Lung (tissue), 12 donors: ENCODE results near the gene PLEKHD1. TPM values are rescaled to one million over a fixed set of nuclear protein-coding genes. Genes with fewer than 3 reads are reported as not detected.
"Not testable (repeated sequence)": the region's sequence is repeated elsewhere in the genome, so short reads cannot be mapped to it uniquely, and the experiment has no call there.

ENCODE experiments used
- ATAC-seq: fragments of 200-7000 bp; cut with Tn5 transposase; one replicate; pipeline ENCODE4 v1.9.1; 2020; ENCODE audit warnings: moderate number of reproducible peaks; ENCODE audit not compliant: insufficient read depth, low FRiP score
- DNase-seq, 3 donors: peaks; one replicate each; pipeline ENCODE4 v3.0.0-alpha.2; 2013 to 2017
- H3K27ac ChIP-seq, 2 donors: one replicate each; pipeline ENCODE4 v1.5.1; 2013; ENCODE audit warnings: mild to moderate bottlenecking in 2 of 2, moderate library complexity in 2 of 2, control low read depth in 1 of 2, inconsistent platforms in 1 of 2, low read depth in 1 of 2, low read length in 1 of 2
- H3K27me3 ChIP-seq, 3 donors: one replicate each; pipeline ENCODE4 v1.5.1; 2013; ENCODE audit warnings: low read length in 2 of 3; ENCODE audit not compliant: control insufficient read depth in 3 of 3, insufficient read depth in 3 of 3
- H3K36me3 ChIP-seq, 4 donors: one replicate each; pipeline ENCODE4 v1.5.1; 2013; ENCODE audit warnings: low read length in 4 of 4, mild to moderate bottlenecking in 1 of 4, moderate library complexity in 1 of 4; ENCODE audit not compliant: control insufficient read depth in 4 of 4, insufficient read depth in 4 of 4
- H3K4me1 ChIP-seq, 5 donors: one replicate each; pipeline ENCODE4 v1.5.1; 2013; ENCODE audit warnings: low read length in 5 of 5, mild to moderate bottlenecking in 2 of 5, moderate library complexity in 1 of 5; ENCODE audit not compliant: control insufficient read depth in 5 of 5, insufficient read depth in 5 of 5
- H3K4me3 ChIP-seq: one replicate; pipeline ENCODE4 v1.5.1; 2013; ENCODE audit warnings: mild to moderate bottlenecking, control low read depth, moderate library complexity
- H3K9ac ChIP-seq, 2 donors: one replicate each; pipeline ENCODE4 v1.5.1; 2013; ENCODE audit warnings: low read length in 2 of 2, control low read depth in 1 of 2; ENCODE audit not compliant: insufficient read depth in 1 of 2
- H3K9me3 ChIP-seq, 4 donors: one replicate each; pipeline ENCODE4 v1.5.1; 2013; ENCODE audit warnings: low read length in 3 of 4, mild to moderate bottlenecking in 1 of 4, moderate library complexity in 1 of 4; ENCODE audit not compliant: control insufficient read depth in 4 of 4, insufficient read depth in 3 of 4
- WGBS, 2 donors: extraction: QIAGEN DNeasy Blood & Tissue Kit; methylation state at CpG; one replicate each; pipeline ENCODE4 v1.1.7; 2013; 5-methylcytosine and 5-hydroxymethylcytosine counted together
- polyA plus RNA-seq, 2 donors: library from polyadenylated mRNA; stranded (reverse); fragments of 200-250 nt; gene quantifications; one replicate each; pipeline ENCODE4 v1.2.1, GENCODE V29; 2013
- total RNA-seq, 2 donors: library from RNA; depleted of rRNA in 1 of 2; stranded (reverse); fragments of >200 nt in 1 of 2; gene quantifications; one replicate each; pipeline ENCODE4 v1.2.1, GENCODE V29; 2014 to 2021
- TF ChIP-seq, protein P1 (sequence below): IDR thresholded peaks from 2 replicates; pipeline ENCODE4 v1.5.1; 2012; ENCODE audit warnings: mild to moderate bottlenecking; ENCODE audit errors: control extremely low read depth, extremely low read depth
- donor health status: control.
- donor health status: control.
- donor health status: Bipolar disorder and iron deficiency.
- donor health status: healthy.
- donor health status: DM: yes; HTN: yes; CAD: no.

PLEKHD1 gene
- total and polyA plus RNA-seq, 4 donors, result 0.11 to 0.83 (median 0.33) TPM; not detected in 1

DNA sequence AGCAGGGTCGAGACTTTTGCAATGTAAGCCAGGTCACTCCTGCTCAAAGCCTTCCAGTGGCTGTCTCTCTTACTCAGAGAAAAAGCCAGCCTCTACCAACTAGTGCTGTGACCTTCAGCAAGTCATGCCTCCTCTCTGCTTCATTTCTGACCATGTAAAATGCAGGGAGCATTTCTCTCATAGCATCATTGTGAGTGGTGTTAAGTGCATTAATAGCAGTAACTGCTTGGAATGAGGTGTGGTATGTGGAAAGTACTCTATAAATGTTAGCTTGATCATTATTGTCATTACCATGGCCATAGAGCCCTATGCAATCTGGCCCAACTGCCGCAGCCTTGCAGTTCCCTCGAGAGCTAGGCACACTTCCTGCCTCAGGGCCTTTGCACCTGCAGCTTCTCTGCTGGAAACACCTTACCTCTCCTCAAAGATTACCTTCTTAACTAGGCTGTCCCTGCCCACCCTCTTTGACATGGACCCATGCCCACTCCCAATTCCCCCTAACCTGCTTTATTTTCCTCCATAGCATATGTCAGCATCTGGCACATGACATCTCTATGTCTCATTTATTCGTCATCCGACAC, 10.9 kb downstream of the PLEKHD1 start:
- 92 to 93% methylated on average over 5 of the region's 5 CpGs for WGBS, 2 donors

DNA sequence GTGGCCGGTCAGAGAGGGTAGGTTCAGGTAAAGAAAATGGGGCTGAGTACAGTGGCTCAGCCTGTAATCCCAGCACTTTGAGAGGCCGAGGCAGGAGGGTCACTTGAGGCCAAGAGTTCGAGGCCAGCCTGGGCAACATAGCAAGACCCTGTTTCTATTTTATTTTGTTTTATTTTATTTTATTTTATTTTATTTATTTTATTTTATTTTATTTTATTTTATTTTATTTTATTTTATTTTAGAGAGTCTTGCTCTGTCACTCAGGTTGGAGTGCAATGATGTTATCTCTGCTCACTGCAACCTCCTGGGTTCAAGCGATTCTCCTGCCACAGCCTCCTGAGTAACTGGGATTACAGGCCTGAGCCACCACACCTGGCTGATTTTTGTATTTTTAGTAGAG, 13.3 kb downstream of the PLEKHD1 start:
- not testable (repeated sequence) for H3K27me3 ChIP-seq, DNase-seq, H3K36me3 ChIP-seq, H3K4me3 ChIP-seq, H3K27ac ChIP-seq, H3K9ac ChIP-seq, ATAC-seq, H3K9me3 ChIP-seq
- H3K4me1 ChIP-seq, result peaks cover 0 to 12% (median 0%) of the 10 kb centered on the region in 5 donors
- 96 to 100% methylated on average over 4 of the region's 4 CpGs for WGBS, 2 donors

More for the DNA sequence above, 10.9 kb downstream of the PLEKHD1 start:
- no peak overlapping the region for H3K27ac ChIP-seq
- peaks cover 0 to 4% (median 0%) of the 10 kb centered on the region in 3 donors for H3K27me3 ChIP-seq
- no peak overlapping the region for H3K9ac ChIP-seq
- no peaks in the 10 kb centered on the region for H3K4me1 ChIP-seq
- TF ChIP-seq, protein P1, sequence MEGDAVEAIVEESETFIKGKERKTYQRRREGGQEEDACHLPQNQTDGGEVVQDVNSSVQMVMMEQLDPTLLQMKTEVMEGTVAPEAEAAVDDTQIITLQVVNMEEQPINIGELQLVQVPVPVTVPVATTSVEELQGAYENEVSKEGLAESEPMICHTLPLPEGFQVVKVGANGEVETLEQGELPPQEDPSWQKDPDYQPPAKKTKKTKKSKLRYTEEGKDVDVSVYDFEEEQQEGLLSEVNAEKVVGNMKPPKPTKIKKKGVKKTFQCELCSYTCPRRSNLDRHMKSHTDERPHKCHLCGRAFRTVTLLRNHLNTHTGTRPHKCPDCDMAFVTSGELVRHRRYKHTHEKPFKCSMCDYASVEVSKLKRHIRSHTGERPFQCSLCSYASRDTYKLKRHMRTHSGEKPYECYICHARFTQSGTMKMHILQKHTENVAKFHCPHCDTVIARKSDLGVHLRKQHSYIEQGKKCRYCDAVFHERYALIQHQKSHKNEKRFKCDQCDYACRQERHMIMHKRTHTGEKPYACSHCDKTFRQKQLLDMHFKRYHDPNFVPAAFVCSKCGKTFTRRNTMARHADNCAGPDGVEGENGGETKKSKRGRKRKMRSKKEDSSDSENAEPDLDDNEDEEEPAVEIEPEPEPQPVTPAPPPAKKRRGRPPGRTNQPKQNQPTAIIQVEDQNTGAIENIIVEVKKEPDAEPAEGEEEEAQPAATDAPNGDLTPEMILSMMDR, result no peak
- DNase-seq, result no peak
- no peaks in the 10 kb centered on the region for H3K9me3 ChIP-seq
- ATAC-seq, result no peak
- H3K4me3 ChIP-seq, result no peak overlapping the region
- no peaks in the 10 kb centered on the region for H3K36me3 ChIP-seq

DNA sequence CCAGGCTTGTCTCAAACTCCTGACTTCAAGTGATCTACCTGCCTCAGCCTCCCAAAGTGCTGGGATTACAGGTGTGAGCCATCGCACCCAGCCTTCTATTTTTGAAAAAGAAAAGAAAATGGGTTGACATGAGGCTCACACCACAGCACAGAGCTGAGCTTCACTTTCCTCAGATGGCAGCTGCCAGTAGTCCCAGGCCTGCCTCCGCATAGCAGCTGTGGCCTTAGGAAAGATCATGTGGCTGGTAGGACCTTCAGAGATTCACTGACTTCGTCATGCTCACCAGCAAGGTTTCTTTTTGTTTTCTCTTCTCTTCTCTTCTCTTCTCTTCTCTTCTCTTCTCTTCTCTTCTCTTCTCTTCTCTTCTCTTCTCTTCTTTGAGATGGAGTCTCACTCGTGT, 13.8 kb downstream of the PLEKHD1 start:
- not testable (repeated sequence) for H3K4me3 ChIP-seq, ATAC-seq, H3K9me3 ChIP-seq, DNase-seq, H3K27me3 ChIP-seq, H3K9ac ChIP-seq, H3K27ac ChIP-seq, H3K36me3 ChIP-seq
- WGBS, 2 donors, result 95 to 96% methylated on average over 4 of the region's 4 CpGs
- H3K4me1 ChIP-seq, result peaks cover 0 to 12% (median 0%) of the 10 kb centered on the region in 5 donors

DNA sequence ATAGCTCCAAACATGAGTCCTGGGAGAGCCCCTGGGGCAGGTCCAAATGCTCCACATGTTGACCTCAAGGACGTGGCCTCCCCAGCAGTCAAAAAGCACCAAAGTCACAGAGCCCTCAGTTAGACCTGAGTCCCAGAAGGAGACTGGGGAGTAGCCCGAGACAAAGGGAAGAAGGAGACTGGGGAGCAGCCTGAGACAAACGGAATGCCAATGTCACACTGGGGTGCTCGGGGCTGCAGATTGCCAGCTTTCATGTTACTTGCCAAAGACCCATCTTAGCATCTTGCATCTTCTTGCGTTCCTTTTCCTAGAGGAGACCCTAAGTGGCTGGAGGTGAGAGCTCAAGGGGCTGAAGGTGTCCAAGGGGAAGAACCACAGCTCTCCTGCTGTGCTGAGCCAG, 14.9 kb downstream of the PLEKHD1 start:
- Histone ChIP-seq H3K36me3 (no peaks in the 10 kb centered on the region), H3K4me1 (peaks cover 0 to 12% (median 0%) of the 10 kb centered on the region in 5 donors), H3K27ac (no peak overlapping the region), H3K9ac (no peak overlapping the region), H3K9me3 (no peaks in the 10 kb centered on the region), H3K27me3 (no peaks in the 10 kb centered on the region), H3K4me3 (no peak overlapping the region)
- ATAC-seq (no peak), DNase-seq (no peak)
- 88% methylated on average over 5 of the region's 5 CpGs for WGBS, 2 donors
- TF ChIP-seq, protein P1, result no peak
